A673 (cell line): ENCODE results near the gene LGALS14. TPM values are rescaled to one million over a fixed set of nuclear protein-coding genes. Genes with fewer than 3 reads are reported as not detected.

ENCODE experiments used
- BruUV-seq: library from RNA; stranded (reverse); fragments of 400-500 nt; replicated peaks from 2 replicates; lab custom pipeline; 2021; lab: Mats Ljungman, UMichigan
- CTCF ChIA-PET: fragments of 300-600 bp; sonication (Branson Sonifier 250); formaldehyde crosslinking; loops from one replicate; lab custom pipeline; 2022; ENCODE audit warnings: antibody characterized with exemption; lab: Charles Lee
- POLR2A ChIA-PET: fragments of 300-600 bp; sonication (Branson Sonifier 250); formaldehyde crosslinking; loops from one replicate; lab custom pipeline; 2022; ENCODE audit warnings: antibody characterized with exemption; ENCODE audit not compliant: low non-redundant PET; lab: Charles Lee
- DNase-seq: peaks from one replicate; pipeline ENCODE4 v3.0.0-alpha.2; 2015; ENCODE audit warnings: low spot score
- H3K27ac ChIP-seq: fragments of 200-600 bp; sonication (generic); 2 replicates; pipeline ENCODE4 v1.5.1; 2016; ENCODE audit warnings: mixed run types, low read depth, mild to moderate bottlenecking, mixed read lengths, antibody characterized with exemption, low read length; ENCODE audit not compliant: poor library complexity, severe bottlenecking
- H3K27me3 ChIP-seq: fragments of 200-600 bp; sonication (generic); replicated peaks from 2 replicates; pipeline ENCODE4 v1.6.1; 2017; ENCODE audit warnings: mixed run types, low read depth, mild to moderate bottlenecking, mixed read lengths, antibody characterized with exemption, low read length; ENCODE audit not compliant: insufficient read depth, poor library complexity
- H3K36me3 ChIP-seq: fragments of 200-600 bp; sonication (generic); 2 replicates; pipeline ENCODE4 v1.6.1; 2016; ENCODE audit warnings: mixed run types, mild to moderate bottlenecking, mixed read lengths, antibody characterized with exemption, low read length; ENCODE audit not compliant: insufficient read depth, poor library complexity, severe bottlenecking
- H3K4me1 ChIP-seq: fragments of 200-600 bp; sonication (generic); 2 replicates; pipeline ENCODE4 v1.6.1; 2017; ENCODE audit warnings: mixed run types, mild to moderate bottlenecking, mixed read lengths, antibody characterized with exemption, low read length; ENCODE audit not compliant: insufficient read depth, poor library complexity, severe bottlenecking
- H3K4me3 ChIP-seq: fragments of 200-600 bp; sonication (generic); 2 replicates; pipeline ENCODE4 v1.5.1; 2016; ENCODE audit warnings: low read depth, mixed run types, mild to moderate bottlenecking, mixed read lengths, low read length; ENCODE audit not compliant: poor library complexity, severe bottlenecking
- H3K9me3 ChIP-seq: fragments of 200-600 bp; sonication (generic); 2 replicates; pipeline ENCODE4 v1.6.1; 2016; ENCODE audit warnings: mixed run types, low read depth, mild to moderate bottlenecking, mixed read lengths, antibody characterized with exemption, low read length; ENCODE audit not compliant: poor library complexity, severe bottlenecking
- EZH2 ChIP-seq: fragments of 200-600 bp; sonication (generic); IDR thresholded peaks from 2 replicates; pipeline ENCODE4 v1.6.1; 2017; ENCODE audit warnings: borderline replicate concordance, low read depth, mild to moderate bottlenecking, mixed read lengths, antibody characterized with exemption, low read length; ENCODE audit not compliant: poor library complexity, severe bottlenecking
- intact Hi-C: fragments of 100-400 bp; cut with micrococcal nuclease; formaldehyde crosslinking; loops from one replicate; pipeline ENCODE4 v1.10.0; 2022; ENCODE audit not compliant: unreplicated experiment
- total RNA-seq: library from RNA; stranded (reverse); gene quantifications from 2 replicates; pipeline ENCODE4 v1.2.3, GENCODE V29; 2021
- TF ChIP-seq, protein P1 (sequence below): fragments of 300-800, 200-600 bp; sonication (generic); conservative IDR thresholded peaks from 2 replicates; pipeline ENCODE4 v1.5.1; 2017; ENCODE audit warnings: low read depth, mild to moderate bottlenecking, antibody characterized with exemption, low read length, moderate library complexity, mixed read lengths

The LGALS14 gene
- total RNA-seq, 1 experiment from 2014 or later = not detected

DNA sequence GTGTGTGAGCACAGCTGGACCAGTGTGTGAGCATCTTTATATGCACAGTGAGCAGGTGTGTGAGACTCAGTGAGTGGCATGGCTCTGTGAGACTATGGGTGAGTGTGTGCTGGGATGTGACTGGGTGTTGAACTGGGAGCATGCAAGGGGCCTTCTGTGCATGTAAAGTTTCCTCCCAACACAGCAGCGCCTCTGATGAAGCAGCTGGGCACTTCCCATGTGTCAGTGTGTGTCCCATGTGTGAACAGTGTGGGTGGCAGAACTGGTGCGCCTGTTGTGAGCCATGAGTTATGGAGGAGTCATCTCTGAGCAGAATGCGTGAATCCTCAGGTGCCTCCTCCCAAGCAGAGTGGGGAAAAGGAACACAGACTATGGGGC lies 24.5 kb upstream of the LGALS14 start:
- ChIA-PET POLR2A (no interaction called here), CTCF (no interaction called here)
- no peak for DNase-seq
- Histone ChIP-seq H3K4me1 (no peaks in the 10 kb centered on the region), H3K27me3 (peaks cover 14% of the 10 kb centered on the region), H3K27ac (no peak overlapping the region), H3K4me3 (no peak overlapping the region), H3K36me3 (no peaks in the 10 kb centered on the region), H3K9me3 (no peaks in the 10 kb centered on the region)
- TF ChIP-seq, protein P1, sequence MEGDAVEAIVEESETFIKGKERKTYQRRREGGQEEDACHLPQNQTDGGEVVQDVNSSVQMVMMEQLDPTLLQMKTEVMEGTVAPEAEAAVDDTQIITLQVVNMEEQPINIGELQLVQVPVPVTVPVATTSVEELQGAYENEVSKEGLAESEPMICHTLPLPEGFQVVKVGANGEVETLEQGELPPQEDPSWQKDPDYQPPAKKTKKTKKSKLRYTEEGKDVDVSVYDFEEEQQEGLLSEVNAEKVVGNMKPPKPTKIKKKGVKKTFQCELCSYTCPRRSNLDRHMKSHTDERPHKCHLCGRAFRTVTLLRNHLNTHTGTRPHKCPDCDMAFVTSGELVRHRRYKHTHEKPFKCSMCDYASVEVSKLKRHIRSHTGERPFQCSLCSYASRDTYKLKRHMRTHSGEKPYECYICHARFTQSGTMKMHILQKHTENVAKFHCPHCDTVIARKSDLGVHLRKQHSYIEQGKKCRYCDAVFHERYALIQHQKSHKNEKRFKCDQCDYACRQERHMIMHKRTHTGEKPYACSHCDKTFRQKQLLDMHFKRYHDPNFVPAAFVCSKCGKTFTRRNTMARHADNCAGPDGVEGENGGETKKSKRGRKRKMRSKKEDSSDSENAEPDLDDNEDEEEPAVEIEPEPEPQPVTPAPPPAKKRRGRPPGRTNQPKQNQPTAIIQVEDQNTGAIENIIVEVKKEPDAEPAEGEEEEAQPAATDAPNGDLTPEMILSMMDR = no peak
- no peak for TF ChIP-seq EZH2
- intact Hi-C loops = no loop called here
- BruUV-seq = no TSS peak

- Histone ChIP-seq H3K36me3 (no peaks in the 10 kb centered on the region), H3K9me3 (no peaks in the 10 kb centered on the region), H3K27ac (no peak overlapping the region), H3K27me3 (peaks cover 22% of the 10 kb centered on the region), H3K4me1 (no peaks in the 10 kb centered on the region), H3K4me3 (no peak overlapping the region)
- CTCF ChIA-PET = no interaction called here
- POLR2A ChIA-PET = no interaction called here
- intact Hi-C loops = no loop called here
- TF ChIP-seq EZH2 = no peak
- TF ChIP-seq, protein P1 = no peak
- BruUV-seq = no TSS peak
- no peak for DNase-seq
Measured at GRCh38 chr19:39680593-39680992, 23.7 kb upstream of the LGALS14 start.

DNA sequence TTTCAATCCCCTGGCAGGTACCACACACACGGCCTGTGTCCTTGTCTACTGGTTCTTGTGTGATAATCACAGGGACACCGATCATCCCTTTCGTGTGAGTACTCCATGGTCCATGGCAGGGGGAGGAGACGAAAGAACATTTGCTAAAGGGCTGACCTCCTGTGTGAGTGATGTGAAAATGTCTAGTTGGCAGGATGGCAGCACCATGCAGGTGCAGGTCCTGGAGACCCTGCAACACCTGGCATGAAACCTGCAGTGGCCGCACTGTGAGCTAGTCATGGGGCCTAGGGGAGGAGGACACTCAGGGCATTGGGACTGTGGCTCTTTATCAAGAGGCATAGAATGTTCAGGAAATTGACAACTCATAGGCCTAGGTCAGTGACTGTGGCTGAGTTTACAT lies 22.9 kb upstream of the LGALS14 start:
- no TSS peak for BruUV-seq
- H3K4me1 ChIP-seq = no peaks in the 10 kb centered on the region
- no peak overlapping the region for H3K27ac ChIP-seq
- intact Hi-C loops = no loop called here
- peaks cover 30% of the 10 kb centered on the region for H3K27me3 ChIP-seq
- ChIA-PET CTCF (no interaction called here), POLR2A (interaction anchor here (0.5 kb wide), 1 partner anchor 519 kb away, joined by 12 read pairs; no protein-coding TSS in a partner anchor)
- H3K4me3 ChIP-seq = no peak overlapping the region
- no peaks in the 10 kb centered on the region for H3K9me3 ChIP-seq
- no peak for TF ChIP-seq EZH2
- TF ChIP-seq, protein P1 = no peak
- no peak for DNase-seq
- no peaks in the 10 kb centered on the region for H3K36me3 ChIP-seq
